ENCODE results near the gene AUTS2. TPM values are rescaled to one million over a fixed set of nuclear protein-coding genes. Genes with fewer than 3 reads are reported as not detected.

The AUTS2 gene
- total RNA-seq, 1 experiment from 2014 or later, result 256 TPM

- Histone ChIP-seq H3K23me2 (ENCODE audit: insufficient read length, low read depth, low read length, poor library complexity, severe bottlenecking) (no peaks in the 10 kb centered on the region), H4K8ac (replicated peaks; ENCODE audit: insufficient read length, low read depth, low read length) (no peak overlapping the region), H4K91ac (ENCODE audit: insufficient read length, low read depth, low read length) (no peak overlapping the region), H3K14ac (ENCODE audit: insufficient read depth, low read length) (no peak overlapping the region; the same call in 1 of the 2 replicates), H3K4me1 (ENCODE audit: insufficient read depth, low read length) (peaks cover 4% of the 10 kb centered on the region; the same call in 1 of the 2 replicates), H2BK120ac (ENCODE audit: low read depth, low read length, poor library complexity, severe bottlenecking) (no peak overlapping the region), H3K4me2 (ENCODE audit: insufficient read depth, insufficient read length, low read length) (no peak overlapping the region), H3K56ac (ENCODE audit: insufficient read length, low read depth, low read length) (no peak overlapping the region), H3K23ac (ENCODE audit: insufficient read length, low read depth, low read length) (no peak overlapping the region), H2BK15ac (ENCODE audit: low read depth, low read length) (no peak overlapping the region), H3K79me2 (ENCODE audit: insufficient read depth, low read length) (no peaks in the 10 kb centered on the region), H3K27me3 (ENCODE audit: insufficient read depth, low read length) (no peaks in the 10 kb centered on the region; the same call in 1 of the 2 replicates), H3K4ac (ENCODE audit: low read depth, low read length) (no peak overlapping the region), H4K20me1 (ENCODE audit: control insufficient read depth, insufficient read depth, insufficient read length) (no peaks in the 10 kb centered on the region), H2AFZ (ENCODE audit: low read length) (no peak overlapping the region), H3T11ph (ENCODE audit: low read length) (no peak overlapping the region), H3K18ac (ENCODE audit: insufficient read length, low read depth, low read length) (no peak overlapping the region), H3K9ac (ENCODE audit: extremely low read depth, insufficient read length, low read length) (no peak overlapping the region), H2BK12ac (ENCODE audit: insufficient read length, low read depth, low read length) (no peak overlapping the region), H3K27ac (ENCODE audit: insufficient read length, low read depth, low read length) (no peak overlapping the region), H3K9me3 (ENCODE audit: control insufficient read depth, low read depth, low read length) (no peaks in the 10 kb centered on the region), H2BK20ac (ENCODE audit: low read depth, low read length, poor library complexity, severe bottlenecking) (no peak overlapping the region), H2AK5ac (ENCODE audit: insufficient read length, low read length) (no peak overlapping the region), H3K79me1 (ENCODE audit: insufficient read depth, low read depth, low read length, poor library complexity, severe bottlenecking) (no peaks in the 10 kb centered on the region), H4K5ac (ENCODE audit: insufficient read length, low read depth, low read length) (no peak overlapping the region), H2BK5ac (ENCODE audit: insufficient read length, low read length) (no peak overlapping the region)
- TF ChIP-seq CTCF (conservative IDR thresholded peaks at IDR 0.05), result no peak
- H3K27ac Mint-ChIP-seq, result peak overlapping the region in 1 of 3 experiments; percentile 29; a peak in 2 of 7 replicates
- peaks cover 33 to 52% of the 10 kb centered on the region in 2 experiments for H3K4me1 Mint-ChIP-seq
- WGBS (ENCODE audit: extremely low coverage, insufficient read length, low lambda C conversion rate), result no CpG with 5 or more reads among the region's 19 CpGs
- H3K4me3 Mint-ChIP-seq, result peak overlapping the region in 1 of 2 experiments; percentile 32; a peak in 1 of 5 replicates
- peaks cover 0 to 5% of the 10 kb centered on the region in 2 experiments; a peak in 2 of 5 replicates for H3K9me3 Mint-ChIP-seq
- peaks cover 0 to 8% (median 2%) of the 10 kb centered on the region in 3 experiments; a peak in 3 of 7 replicates for H3K36me3 Mint-ChIP-seq (ENCODE audit: insufficient read depth in 1 of 3, low read depth in 3 of 3)
- no peak for DNase-seq
- peaks cover 49% of the 10 kb centered on the region for H3K27me3 Mint-ChIP-seq (ENCODE audit: low read depth)
These were observed 1022.2 kb downstream of the AUTS2 start for GRCh38 chr7:70620333-70621055.

Data from H9 (cell line).